Karpas-422 (cell line): ENCODE measurements around the gene TEC. TPM values are rescaled to one million over a fixed set of nuclear protein-coding genes. Genes with fewer than 3 reads are reported as not detected.

Source experiments
- DNase-seq: peaks from one replicate; pipeline ENCODE4 v3.0.0-alpha.2; 2015
- H2AFZ ChIP-seq: fragments of 200-600 bp; sonication (generic); 2 replicates; pipeline ENCODE4 v1.6.1; 2014; ENCODE audit warnings: antibody characterized with exemption, low read length, mixed read lengths
- H3K27ac ChIP-seq: fragments of 200-600 bp; sonication (generic); 2 replicates; pipeline ENCODE4 v1.5.1; 2014; ENCODE audit warnings: mild to moderate bottlenecking, low read length, moderate library complexity
- H3K27me3 ChIP-seq: fragments of 200-600 bp; sonication (generic); 2 replicates; pipeline ENCODE4 v1.6.1; 2014; ENCODE audit warnings: low read length, mixed read lengths
- H3K36me3 ChIP-seq: fragments of 200-600 bp; sonication (generic); 2 replicates; pipeline ENCODE4 v1.6.1; 2014; ENCODE audit warnings: low read length, mixed read lengths; ENCODE audit not compliant: insufficient read depth
- H3K4me1 ChIP-seq: fragments of 200-600 bp; sonication (generic); 2 replicates; pipeline ENCODE4 v1.6.1; 2014; ENCODE audit warnings: mild to moderate bottlenecking, low read length, mixed read lengths
- H3K4me2 ChIP-seq: fragments of 200-600 bp; sonication (generic); 2 replicates; pipeline ENCODE4 v1.6.1; 2014; ENCODE audit warnings: low read length, low read depth, mild to moderate bottlenecking; ENCODE audit not compliant: poor library complexity, severe bottlenecking
- H3K4me3 ChIP-seq: fragments of 200-600 bp; sonication (generic); 2 replicates; pipeline ENCODE4 v1.5.1; 2014; ENCODE audit warnings: mild to moderate bottlenecking, antibody characterized with exemption, low read length, mixed read lengths
- H3K79me2 ChIP-seq: fragments of 200-600 bp; sonication (generic); 2 replicates; pipeline ENCODE4 v1.6.1; 2014; ENCODE audit warnings: mild to moderate bottlenecking, low read length, mixed read lengths
- H3K9ac ChIP-seq: fragments of 200-600 bp; sonication (generic); 2 replicates; pipeline ENCODE4 v1.6.0; 2014; ENCODE audit warnings: low read length
- H3K9me2 ChIP-seq: fragments of 200-600 bp; sonication (generic), shearing (Covaris generic); replicated peaks from 2 replicates; pipeline ENCODE4 v1.6.0; 2014; ENCODE audit warnings: mild to moderate bottlenecking, low read length, moderate library complexity; ENCODE audit not compliant: insufficient read depth
- H3K9me3 ChIP-seq: fragments of 300-700, 200-600 bp; sonication (generic); 2 replicates; pipeline ENCODE4 v1.6.1; 2014; ENCODE audit warnings: low read length, mixed read lengths
- H4K20me1 ChIP-seq: fragments of 200-600 bp; sonication (generic); 2 replicates; pipeline ENCODE4 v1.6.1; 2014; ENCODE audit warnings: mild to moderate bottlenecking, antibody characterized with exemption, low read length, low read depth; ENCODE audit not compliant: insufficient read depth
- total RNA-seq: library from RNA; depleted of rRNA; stranded (reverse); fragments of >200 nt; shearing (Covaris generic); gene quantifications from 2 replicates; pipeline ENCODE4 v1.2.3, GENCODE V29; 2014; ENCODE audit warnings: low replicate concordance

TEC gene
- total RNA-seq, 1 experiment from 2014 or later = 0.45 TPM

DNA sequence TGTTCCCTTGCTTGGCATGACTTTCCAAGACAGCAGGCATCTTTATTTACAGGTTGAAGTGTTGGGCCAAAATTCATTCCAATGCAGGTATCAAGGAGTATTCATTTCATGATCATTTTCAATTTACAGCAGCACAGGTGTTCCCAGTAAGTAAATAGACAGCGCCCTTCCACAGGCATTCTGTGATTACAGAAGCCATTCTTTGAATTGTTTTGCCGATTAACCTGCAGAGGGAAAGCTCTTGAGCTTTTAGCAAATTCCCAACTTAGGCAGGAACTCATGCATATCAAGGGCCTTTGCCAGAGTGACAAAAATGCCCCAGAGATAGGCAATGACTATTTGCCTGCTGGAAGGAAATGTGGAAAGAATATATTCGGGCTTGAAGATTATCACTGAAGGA lies 142.4 kb downstream of the TEC start:
- peaks cover 4% of the 10 kb centered on the region for H3K4me1 ChIP-seq
- H3K79me2 ChIP-seq = no peaks in the 10 kb centered on the region
- H3K4me2 ChIP-seq = no peak overlapping the region
- H3K27me3 ChIP-seq = no peaks in the 10 kb centered on the region
- no peak overlapping the region for H3K4me3 ChIP-seq
- H2AFZ ChIP-seq = no peak overlapping the region
- no peaks in the 10 kb centered on the region for H3K9me3 ChIP-seq
- no peak overlapping the region for H3K9ac ChIP-seq
- DNase-seq = no peak
- no peaks in the 10 kb centered on the region for H3K9me2 ChIP-seq
- no peaks in the 10 kb centered on the region for H3K36me3 ChIP-seq
- H3K27ac ChIP-seq = no peak overlapping the region
- no peaks in the 10 kb centered on the region for H4K20me1 ChIP-seq

- H3K79me2 ChIP-seq = no peaks in the 10 kb centered on the region
- no peak for DNase-seq
- H3K9ac ChIP-seq = no peak overlapping the region
- H3K27ac ChIP-seq = no peak overlapping the region
- H2AFZ ChIP-seq = no peak overlapping the region
- no peak overlapping the region for H3K4me2 ChIP-seq
- no peaks in the 10 kb centered on the region for H4K20me1 ChIP-seq
- H3K4me3 ChIP-seq = no peak overlapping the region
- H3K9me3 ChIP-seq = no peaks in the 10 kb centered on the region
- H3K36me3 ChIP-seq = no peaks in the 10 kb centered on the region
- no peaks in the 10 kb centered on the region for H3K9me2 ChIP-seq
- H3K27me3 ChIP-seq = no peaks in the 10 kb centered on the region
- H3K4me1 ChIP-seq = peaks cover 4% of the 10 kb centered on the region
Observed at GRCh38 chr4:48126621-48127020, 143.0 kb downstream of the TEC start.

DNA sequence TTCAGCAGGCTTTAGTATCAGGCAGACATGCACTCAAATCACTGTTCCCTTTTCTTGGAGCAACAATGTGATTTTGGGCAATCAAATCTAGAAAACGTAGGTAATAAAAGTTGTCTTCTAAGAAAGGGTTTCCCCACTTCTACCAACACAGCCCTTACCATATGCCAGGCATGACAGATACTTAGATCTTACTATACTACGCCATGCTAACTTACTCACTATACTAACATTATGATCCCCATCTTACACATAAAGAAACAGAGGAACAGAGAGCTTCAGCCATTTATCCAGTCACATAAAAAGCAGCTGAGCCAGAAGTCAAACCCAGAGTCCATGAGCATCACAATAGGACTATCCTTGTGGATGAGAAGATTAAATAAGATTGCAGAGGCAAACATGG lies 144.8 kb downstream of the TEC start:
- H3K4me3 ChIP-seq = no peak overlapping the region

GRCh38 chr4:48122756-48123155 lies 146.9 kb downstream of the TEC start:
- no peak overlapping the region for H2AFZ ChIP-seq
- H3K9me3 ChIP-seq = no peaks in the 10 kb centered on the region
- H3K4me2 ChIP-seq = no peak overlapping the region
- H3K4me3 ChIP-seq = no peak overlapping the region
- H3K27ac ChIP-seq = no peak overlapping the region
- H3K27me3 ChIP-seq = no peaks in the 10 kb centered on the region
- no peaks in the 10 kb centered on the region for H3K36me3 ChIP-seq
- no peak for DNase-seq
- H3K4me1 ChIP-seq = no peaks in the 10 kb centered on the region
- no peaks in the 10 kb centered on the region for H3K79me2 ChIP-seq
- no peaks in the 10 kb centered on the region for H3K9me2 ChIP-seq
- no peak overlapping the region for H3K9ac ChIP-seq
- H4K20me1 ChIP-seq = no peaks in the 10 kb centered on the region

More for the DNA sequence above, 144.8 kb downstream of the TEC start:
- H3K36me3 ChIP-seq = no peaks in the 10 kb centered on the region
- H2AFZ ChIP-seq = no peak overlapping the region
- H3K9me3 ChIP-seq = no peaks in the 10 kb centered on the region
- H3K9me2 ChIP-seq = no peaks in the 10 kb centered on the region
- no peak for DNase-seq
- H3K4me2 ChIP-seq = no peak overlapping the region
- no peaks in the 10 kb centered on the region for H3K79me2 ChIP-seq
- no peak overlapping the region for H3K9ac ChIP-seq
- no peak overlapping the region for H3K27ac ChIP-seq
- H3K27me3 ChIP-seq = no peaks in the 10 kb centered on the region
- H3K4me1 ChIP-seq = peaks cover 4% of the 10 kb centered on the region
- H4K20me1 ChIP-seq = no peaks in the 10 kb centered on the region

GRCh38 chr4:48121180-48121579 lies 148.5 kb downstream of the TEC start:
- Histone ChIP-seq H3K27ac (no peak overlapping the region), H3K9ac (no peak overlapping the region), H4K20me1 (no peaks in the 10 kb centered on the region), H3K4me1 (no peaks in the 10 kb centered on the region), H3K9me3 (no peaks in the 10 kb centered on the region), H3K4me2 (no peak overlapping the region), H3K79me2 (no peaks in the 10 kb centered on the region), H3K36me3 (no peaks in the 10 kb centered on the region), H3K27me3 (no peaks in the 10 kb centered on the region), H2AFZ (no peak overlapping the region), H3K4me3 (no peak overlapping the region), H3K9me2 (no peaks in the 10 kb centered on the region)
- DNase-seq = no peak

GRCh38 chr4:48120132-48120531 lies 149.5 kb downstream of the TEC start:
- Histone ChIP-seq H2AFZ (no peak overlapping the region), H3K9ac (no peak overlapping the region), H3K4me3 (no peak overlapping the region), H3K36me3 (no peaks in the 10 kb centered on the region), H3K27me3 (no peaks in the 10 kb centered on the region), H3K27ac (no peak overlapping the region), H3K9me2 (no peaks in the 10 kb centered on the region), H3K4me2 (no peak overlapping the region), H3K79me2 (no peaks in the 10 kb centered on the region), H3K9me3 (no peaks in the 10 kb centered on the region), H4K20me1 (no peaks in the 10 kb centered on the region), H3K4me1 (no peaks in the 10 kb centered on the region)
- DNase-seq = no peak

DNA sequence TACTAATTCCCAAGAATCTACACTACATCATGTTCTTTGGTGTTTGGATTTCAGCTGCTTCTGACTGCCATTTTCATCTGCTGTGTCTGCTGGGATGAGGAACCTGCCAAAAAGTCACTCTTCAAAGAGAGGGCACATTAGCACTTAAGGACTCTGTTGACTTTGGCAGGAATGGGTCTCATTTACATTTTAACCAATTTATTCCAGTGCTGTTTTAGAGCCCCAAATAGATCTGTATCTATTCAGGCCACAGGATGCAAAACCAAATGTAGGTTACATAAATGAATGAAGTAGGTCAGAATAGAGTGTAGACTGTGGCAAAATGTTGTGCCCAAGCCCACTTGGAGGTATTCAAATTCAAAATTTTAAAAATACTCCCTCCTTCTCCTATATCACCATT lies 150.0 kb downstream of the TEC start:
- H3K4me3 ChIP-seq = no peak overlapping the region
- H2AFZ ChIP-seq = no peak overlapping the region
- H3K79me2 ChIP-seq = no peaks in the 10 kb centered on the region
- H3K4me2 ChIP-seq = no peak overlapping the region
- DNase-seq = no peak
- H3K9ac ChIP-seq = no peak overlapping the region
- no peaks in the 10 kb centered on the region for H3K36me3 ChIP-seq
- H3K27ac ChIP-seq = no peak overlapping the region
- no peaks in the 10 kb centered on the region for H4K20me1 ChIP-seq
- H3K27me3 ChIP-seq = no peaks in the 10 kb centered on the region
- H3K9me2 ChIP-seq = no peaks in the 10 kb centered on the region
- H3K4me1 ChIP-seq = no peaks in the 10 kb centered on the region
- no peaks in the 10 kb centered on the region for H3K9me3 ChIP-seq

- Histone ChIP-seq H3K9me2 (no peaks in the 10 kb centered on the region), H3K79me2 (no peaks in the 10 kb centered on the region), H3K4me2 (no peak overlapping the region), H3K36me3 (no peaks in the 10 kb centered on the region), H3K9me3 (no peaks in the 10 kb centered on the region), H3K27ac (no peak overlapping the region), H3K27me3 (no peaks in the 10 kb centered on the region), H3K4me3 (no peak overlapping the region), H3K4me1 (no peaks in the 10 kb centered on the region), H4K20me1 (no peaks in the 10 kb centered on the region), H2AFZ (no peak overlapping the region), H3K9ac (no peak overlapping the region)
- DNase-seq = no peak
Observed at GRCh38 chr4:48118081-48118480, 151.6 kb downstream of the TEC start.

- Histone ChIP-seq H2AFZ (no peak overlapping the region), H3K9me3 (no peaks in the 10 kb centered on the region), H4K20me1 (no peaks in the 10 kb centered on the region), H3K79me2 (no peaks in the 10 kb centered on the region), H3K27me3 (no peaks in the 10 kb centered on the region), H3K9me2 (no peaks in the 10 kb centered on the region), H3K9ac (no peak overlapping the region), H3K4me3 (no peak overlapping the region), H3K36me3 (no peaks in the 10 kb centered on the region), H3K27ac (no peak overlapping the region), H3K4me2 (no peak overlapping the region), H3K4me1 (no peaks in the 10 kb centered on the region)
- DNase-seq = no peak
Observed at GRCh38 chr4:48116582-48116981, 153.1 kb downstream of the TEC start.
